ENCODE data around the gene WFIKKN2. TPM values are rescaled to one million over a fixed set of nuclear protein-coding genes. Genes with fewer than 3 reads are reported as not detected.

Gene WFIKKN2
- total RNA-seq, 1 experiment from 2014 or later, result not detected

DNA sequence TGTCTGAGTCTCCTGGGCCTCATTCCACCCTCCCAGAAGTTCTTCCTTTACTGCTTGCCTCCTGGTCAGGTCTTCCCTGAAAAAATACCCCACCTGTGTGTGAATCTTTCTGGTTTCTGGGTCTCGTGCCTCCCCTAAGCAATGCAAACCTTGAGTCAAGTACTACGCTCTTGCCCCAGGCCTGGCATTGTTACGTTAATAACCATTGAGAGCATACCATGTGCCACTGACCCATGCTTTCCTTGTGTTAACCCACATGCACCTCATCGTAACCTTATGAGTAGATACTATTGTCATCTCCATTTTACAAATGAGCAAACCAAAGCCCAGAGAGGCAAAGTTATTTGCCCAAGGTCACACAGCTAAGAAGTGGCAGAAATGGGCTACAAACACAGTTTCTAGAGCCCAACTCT lies 56.2 kb downstream of the WFIKKN2 start:
- Mint-ChIP-seq H3K4me1 (ENCODE audit: low read depth, unreplicated experiment) (peaks cover 66% of the 10 kb centered on the region), H3K36me3 (ENCODE audit: insufficient read depth, unreplicated experiment) (peaks cover 5% of the 10 kb centered on the region), H3K9me3 (ENCODE audit: unreplicated experiment) (no peaks in the 10 kb centered on the region), H3K27me3 (ENCODE audit: insufficient read depth, unreplicated experiment) (no peaks in the 10 kb centered on the region), H3K4me3 (ENCODE audit: unreplicated experiment) (no peak overlapping the region), H3K27ac (ENCODE audit: unreplicated experiment) (peak overlapping the region; percentile 90)
- intact Hi-C loops (cut with micrococcal nuclease; ENCODE audit: unreplicated experiment), result no loop called here
- H3K4me3 ChIP-seq (ENCODE audit: low read depth, low read length), result no peak overlapping the region
- no peaks in the 10 kb centered on the region for H3K36me3 ChIP-seq (ENCODE audit: control insufficient read depth, insufficient read depth, low read length)
- no TSS peak for BruUV-seq (replicated peaks)
- H3K9me3 ChIP-seq, result no peaks in the 10 kb centered on the region
- no peaks in the 10 kb centered on the region for H3K27me3 ChIP-seq (replicated peaks; ENCODE audit: control insufficient read depth, insufficient read depth, low read length)
- TF ChIP-seq, protein P1, sequence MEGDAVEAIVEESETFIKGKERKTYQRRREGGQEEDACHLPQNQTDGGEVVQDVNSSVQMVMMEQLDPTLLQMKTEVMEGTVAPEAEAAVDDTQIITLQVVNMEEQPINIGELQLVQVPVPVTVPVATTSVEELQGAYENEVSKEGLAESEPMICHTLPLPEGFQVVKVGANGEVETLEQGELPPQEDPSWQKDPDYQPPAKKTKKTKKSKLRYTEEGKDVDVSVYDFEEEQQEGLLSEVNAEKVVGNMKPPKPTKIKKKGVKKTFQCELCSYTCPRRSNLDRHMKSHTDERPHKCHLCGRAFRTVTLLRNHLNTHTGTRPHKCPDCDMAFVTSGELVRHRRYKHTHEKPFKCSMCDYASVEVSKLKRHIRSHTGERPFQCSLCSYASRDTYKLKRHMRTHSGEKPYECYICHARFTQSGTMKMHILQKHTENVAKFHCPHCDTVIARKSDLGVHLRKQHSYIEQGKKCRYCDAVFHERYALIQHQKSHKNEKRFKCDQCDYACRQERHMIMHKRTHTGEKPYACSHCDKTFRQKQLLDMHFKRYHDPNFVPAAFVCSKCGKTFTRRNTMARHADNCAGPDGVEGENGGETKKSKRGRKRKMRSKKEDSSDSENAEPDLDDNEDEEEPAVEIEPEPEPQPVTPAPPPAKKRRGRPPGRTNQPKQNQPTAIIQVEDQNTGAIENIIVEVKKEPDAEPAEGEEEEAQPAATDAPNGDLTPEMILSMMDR (IDR thresholded peaks at IDR 0.05; ENCODE audit: insufficient read depth in 1 of 2, low read depth in 1 of 2, low read length in 1 of 2, severe bottlenecking in 1 of 2, unreplicated experiment in 1 of 2), result no peak
- ChIA-PET CTCF (interaction anchor here (1.0 to 2.1 kb wide), 4 partner anchors 14 to 109 kb away, joined by 3 to 10 read pairs (median 4); no protein-coding TSS in a partner anchor), POLR2A (interaction anchor here (0.9 to 4.5 kb wide), 4 partner anchors 7 to 25 kb away, joined by 5 to 99 read pairs (median 18); partner anchors contain the start of gene TOB1)
- peaks cover 65% of the 10 kb centered on the region for H3K4me1 ChIP-seq
- no peak for DNase-seq

Other genes starting within 250 kb of the WFIKKN2 start
- 39.3 and 45.6 TPM in 2 replicates for gene ABCC3, start 200.7 kb upstream of the WFIKKN2 start, total RNA-seq (2022)
- 113 and 114 TPM in 2 replicates for gene ANKRD40, start 127.7 kb upstream of the WFIKKN2 start, total RNA-seq (2022)
- 284 and 287 TPM in 2 replicates for gene LUC7L3, start 116.0 kb upstream of the WFIKKN2 start, total RNA-seq (2022)
- gene ANKRD40CL, start 68.1 kb upstream of the WFIKKN2 start, total RNA-seq (2022), result 11.2 and 11.4 TPM in 2 replicates
- 114 TPM in 2 replicates for gene TOB1, start 30.8 kb downstream of the WFIKKN2 start, total RNA-seq (2022)